ENCODE measurements around the gene WNT3A.

The WNT3A gene

GRCh38 chr1:228095938-228096337, 89.1 kb downstream of the WNT3A start:
- no peaks in the 10 kb centered on the region for H3K27me3 ChIP-seq (ENCODE audit: insufficient read depth, low read length)
- no peak overlapping the region for H3K27ac ChIP-seq (ENCODE audit: low read depth, low read length, poor library complexity, severe bottlenecking)
- H3K4me3 ChIP-seq (ENCODE audit: low read depth, low read length, poor library complexity, severe bottlenecking): no peak overlapping the region
- peaks cover 17% of the 10 kb centered on the region for H3K9me3 ChIP-seq (ENCODE audit: low read length)
- no peaks in the 10 kb centered on the region for H3K4me1 ChIP-seq (ENCODE audit: insufficient read depth, low read length, severe bottlenecking)
- H3K9me2 ChIP-seq (ENCODE audit: low read depth, low read length): no peaks in the 10 kb centered on the region
- H3K4me2 ChIP-seq (ENCODE audit: low read length): no peak overlapping the region
- no peaks in the 10 kb centered on the region for H3F3A ChIP-seq (ENCODE audit: insufficient read depth, low read length)
- H3K9ac ChIP-seq (ENCODE audit: low read length): no peak overlapping the region
- TF ChIP-seq CTCF (IDR thresholded peaks at IDR 0.05; ENCODE audit: low read length) (no peak), EZH2 (IDR thresholded peaks at IDR 0.05; ENCODE audit: borderline replicate concordance, low read length) (no peak)
- H3K79me2 ChIP-seq (ENCODE audit: insufficient read depth, low read length): peaks cover 60% of the 10 kb centered on the region
- no peak overlapping the region for H2AFZ ChIP-seq (ENCODE audit: low read length)
- peaks cover 99% of the 10 kb centered on the region for H3K36me3 ChIP-seq (ENCODE audit: insufficient read depth, low read length)
- H4K20me1 ChIP-seq (ENCODE audit: insufficient read depth, low read length): no peaks in the 10 kb centered on the region

GRCh38 chr1:228096416-228097332, 89.9 kb downstream of the WNT3A start:
- Histone ChIP-seq H3K27me3 (ENCODE audit: insufficient read depth, low read length) (no peaks in the 10 kb centered on the region), H3K36me3 (ENCODE audit: insufficient read depth, low read length) (peaks cover 97% of the 10 kb centered on the region), H3K9me2 (ENCODE audit: low read depth, low read length) (no peaks in the 10 kb centered on the region), H4K20me1 (ENCODE audit: insufficient read depth, low read length) (no peaks in the 10 kb centered on the region), H3K4me1 (ENCODE audit: insufficient read depth, low read length, severe bottlenecking) (peaks cover 4% of the 10 kb centered on the region), H3K79me2 (ENCODE audit: insufficient read depth, low read length) (peaks cover 52% of the 10 kb centered on the region), H3K4me3 (ENCODE audit: low read depth, low read length, poor library complexity, severe bottlenecking) (no peak overlapping the region), H3K9me3 (ENCODE audit: low read length) (peaks cover 14% of the 10 kb centered on the region), H3F3A (ENCODE audit: insufficient read depth, low read length) (peaks cover 7% of the 10 kb centered on the region), H3K4me2 (ENCODE audit: low read length) (no peak overlapping the region), H3K9ac (ENCODE audit: low read length) (no peak overlapping the region), H3K27ac (ENCODE audit: low read depth, low read length, poor library complexity, severe bottlenecking) (no peak overlapping the region), H2AFZ (ENCODE audit: low read length) (no peak overlapping the region)
- no peak for TF ChIP-seq EZH2 (IDR thresholded peaks at IDR 0.05; ENCODE audit: borderline replicate concordance, low read length)
- TF ChIP-seq CTCF (IDR thresholded peaks at IDR 0.05; ENCODE audit: low read length): no peak

GRCh38 chr1:228097333-228098081, 90.7 kb downstream of the WNT3A start:
- H3K27me3 ChIP-seq (ENCODE audit: insufficient read depth, low read length): no peaks in the 10 kb centered on the region
- no peak for TF ChIP-seq CTCF (IDR thresholded peaks at IDR 0.05; ENCODE audit: low read length)
- TF ChIP-seq EZH2 (IDR thresholded peaks at IDR 0.05; ENCODE audit: borderline replicate concordance, low read length): no peak
- peaks cover 89% of the 10 kb centered on the region for H3K36me3 ChIP-seq (ENCODE audit: insufficient read depth, low read length)
- no peak overlapping the region for H3K4me2 ChIP-seq (ENCODE audit: low read length)
- H3K9ac ChIP-seq (ENCODE audit: low read length): no peak overlapping the region
- no peak overlapping the region for H3K27ac ChIP-seq (ENCODE audit: low read depth, low read length, poor library complexity, severe bottlenecking)
- H3K4me3 ChIP-seq (ENCODE audit: low read depth, low read length, poor library complexity, severe bottlenecking): no peak overlapping the region
- no peaks in the 10 kb centered on the region for H4K20me1 ChIP-seq (ENCODE audit: insufficient read depth, low read length)
- H3K9me2 ChIP-seq (ENCODE audit: low read depth, low read length): no peaks in the 10 kb centered on the region
- H2AFZ ChIP-seq (ENCODE audit: low read length): no peak overlapping the region
- peaks cover 11% of the 10 kb centered on the region for H3K4me1 ChIP-seq (ENCODE audit: insufficient read depth, low read length, severe bottlenecking)
- peaks cover 14% of the 10 kb centered on the region for H3K9me3 ChIP-seq (ENCODE audit: low read length)
- peaks cover 9% of the 10 kb centered on the region for H3F3A ChIP-seq (ENCODE audit: insufficient read depth, low read length)
- peaks cover 44% of the 10 kb centered on the region for H3K79me2 ChIP-seq (ENCODE audit: insufficient read depth, low read length)

All from OCI-LY1 (cell line).